HG03575 (cell line): ENCODE data around the gene USP49.

Experiments used
- ATAC-seq: cut with Tn5 transposase; IDR thresholded peaks from one replicate; pipeline ENCODE4 v1.9.1; 2021; ENCODE audit not compliant: unreplicated experiment, insufficient number of reproducible peaks, low FRiP score; ENCODE audit errors: extremely low read depth

The USP49 gene

DNA sequence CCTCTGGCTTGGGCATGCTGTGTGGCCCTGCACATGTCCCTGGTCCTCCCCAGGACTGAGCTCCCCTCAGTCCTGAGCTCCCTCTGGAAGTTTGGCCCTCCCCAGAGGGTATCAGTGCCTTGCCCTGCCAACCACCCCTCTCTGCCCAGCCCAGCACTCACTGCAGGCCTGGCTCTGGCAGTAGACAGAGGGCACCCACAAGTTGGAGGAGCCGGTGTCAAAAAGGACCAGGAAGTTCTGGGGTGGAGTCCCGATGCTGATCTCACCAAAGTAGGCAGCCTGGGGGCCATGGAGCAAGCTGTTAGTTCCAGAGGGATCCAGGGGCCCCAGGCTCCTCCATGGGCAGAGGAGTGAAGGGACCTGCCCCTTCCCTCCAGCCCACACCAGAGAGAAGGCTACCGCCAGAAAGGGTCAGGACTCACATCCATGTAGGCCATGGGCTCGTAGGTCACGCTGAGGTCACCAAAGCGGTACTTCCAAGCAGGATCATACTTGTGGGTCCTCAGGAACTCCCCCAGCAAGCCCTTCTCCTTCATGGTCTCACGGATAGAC lies 150.9 kb downstream of the USP49 start:
- no peak for ATAC-seq

DNA sequence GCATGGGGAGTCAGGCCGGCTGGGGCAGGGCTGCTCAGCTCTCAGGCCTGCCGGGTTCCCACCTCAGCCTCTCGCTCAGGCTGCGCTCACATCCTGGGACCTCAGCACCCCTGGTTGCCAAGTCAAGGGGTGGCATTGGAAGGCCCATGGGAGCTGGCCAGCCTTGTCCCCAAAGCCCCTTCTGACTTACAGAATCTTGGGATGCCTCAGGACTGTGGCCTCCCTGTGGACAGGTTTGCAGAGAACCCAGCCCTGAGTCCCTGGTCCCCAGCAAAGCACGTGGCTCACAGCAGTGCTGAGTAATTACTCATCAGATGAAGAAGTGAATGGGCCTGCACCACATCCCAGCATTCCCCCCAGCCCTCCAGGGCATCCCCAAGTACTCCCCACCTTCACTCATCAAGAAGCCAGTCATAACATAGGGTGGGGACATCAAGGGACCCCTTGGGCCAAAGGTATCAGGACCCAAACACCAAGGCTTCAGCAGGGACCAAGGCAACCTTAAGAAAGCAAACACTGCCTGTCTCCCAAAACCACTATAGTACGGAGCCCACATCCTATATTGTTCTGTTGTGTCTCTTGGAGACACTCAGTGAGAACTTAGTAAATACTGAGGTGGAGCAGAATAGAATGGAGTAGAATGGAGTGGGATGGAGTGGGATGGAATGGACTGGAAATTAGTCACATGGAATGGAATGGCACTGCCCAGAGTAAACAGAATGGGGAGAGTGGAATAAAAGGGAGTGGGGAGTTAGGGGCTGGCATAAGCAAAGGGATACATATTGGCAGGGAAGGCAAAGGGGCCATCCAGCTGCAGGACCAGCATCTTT lies 151.6 kb downstream of the USP49 start:
- no peak for ATAC-seq

DNA sequence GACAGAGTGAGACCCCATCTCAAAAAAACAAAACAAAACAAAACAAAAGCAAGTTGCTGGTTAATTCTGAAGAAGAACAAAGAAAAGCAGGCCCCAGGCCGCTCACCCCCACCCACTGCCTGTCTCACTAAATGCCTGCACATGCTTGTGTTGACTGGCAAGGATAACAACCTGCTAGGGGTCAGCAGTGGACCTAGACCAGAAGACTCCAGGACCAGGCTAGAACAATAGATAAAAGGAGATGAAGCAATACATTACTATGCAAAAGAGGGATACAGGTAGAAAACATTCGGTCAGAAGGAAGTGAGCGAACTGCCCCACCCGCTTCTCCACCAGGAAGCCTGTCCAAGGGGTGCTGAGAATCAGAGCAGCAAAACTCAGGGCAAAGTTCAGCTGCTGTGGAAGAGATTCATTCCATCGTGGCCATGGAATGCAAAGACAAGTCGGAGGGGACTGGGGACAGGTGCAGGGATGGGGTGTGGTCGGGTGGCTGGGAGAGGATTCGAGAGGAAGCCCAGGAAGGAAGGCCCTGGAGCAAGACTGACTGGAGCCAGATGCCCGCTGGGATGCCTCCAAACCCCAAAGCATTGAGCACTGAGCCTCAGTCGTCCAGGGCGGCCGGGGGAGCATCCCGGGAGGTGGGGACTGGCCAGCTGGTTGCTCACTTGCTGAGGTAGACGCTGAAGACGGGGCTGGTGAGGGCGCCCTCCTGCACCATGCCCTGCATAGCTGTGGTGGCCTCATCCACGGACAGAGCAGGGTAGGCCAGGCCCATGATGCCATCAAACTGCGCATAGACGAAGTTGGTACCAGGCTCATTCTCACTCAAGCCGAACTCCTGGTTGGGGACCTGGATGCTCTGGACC lies 153.3 kb downstream of the USP49 start:
- no peak for ATAC-seq

DNA sequence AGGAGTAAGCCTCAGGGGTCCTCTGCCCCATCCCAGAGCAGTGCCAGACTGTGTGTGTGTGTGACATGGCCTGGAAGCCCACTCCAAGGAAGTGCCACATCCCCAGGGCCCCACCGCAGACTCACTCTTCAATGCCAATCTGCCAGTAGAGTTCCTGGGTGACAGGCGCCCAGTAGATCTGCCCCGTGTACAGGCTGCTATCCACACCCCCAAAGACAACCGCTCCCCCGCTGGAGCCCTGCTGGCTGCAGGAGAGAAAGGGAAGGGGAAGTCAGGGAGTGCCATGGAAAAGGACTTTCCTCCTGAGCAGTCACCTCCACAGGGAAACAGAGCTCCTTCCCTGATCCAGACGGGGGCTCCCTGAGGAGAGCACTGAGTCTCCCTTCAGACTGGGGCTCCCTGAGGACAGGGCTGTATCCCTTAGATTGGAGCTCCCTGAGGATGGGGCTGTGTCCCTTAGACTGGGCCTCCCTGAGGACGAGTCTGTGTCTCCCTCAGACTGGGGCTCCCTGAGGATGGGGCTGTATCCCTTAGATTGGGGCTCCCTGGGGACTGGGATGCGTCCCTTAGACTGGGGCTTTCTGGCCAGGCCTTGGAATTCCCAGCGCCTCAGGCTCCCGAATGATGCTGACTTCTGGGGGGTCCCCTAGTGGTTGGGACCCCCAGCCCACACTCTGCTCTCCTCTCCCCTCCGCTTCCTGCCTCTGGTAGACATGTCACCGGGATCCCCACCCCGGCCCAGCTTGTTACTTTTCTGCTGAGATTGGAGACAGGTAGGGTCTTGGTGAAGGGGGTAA lies 154.6 kb downstream of the USP49 start:
- ATAC-seq = no peak
